ENCODE results near the gene CNEP1R1.
"Not testable (repeated sequence)": the region's sequence is repeated elsewhere in the genome, so short reads cannot be mapped to it uniquely, and the experiment has no call there.

The CNEP1R1 gene

GRCh38 chr16:50001144-50001543 lies 23.9 kb upstream of the CNEP1R1 start:
- no peak overlapping the region for H3K4me3 ChIP-seq (ENCODE audit: low read length)
- H3K9me3 ChIP-seq (ENCODE audit: low read length): no peaks in the 10 kb centered on the region
- no peak overlapping the region for H2AFZ ChIP-seq (ENCODE audit: low read depth, low read length)
- H3K27me3 ChIP-seq (ENCODE audit: insufficient read depth, low read length): no peaks in the 10 kb centered on the region
- H3K36me3 ChIP-seq (ENCODE audit: insufficient read depth, low read length): no peaks in the 10 kb centered on the region
- H3K4me1 ChIP-seq (ENCODE audit: insufficient read depth, low read length): no peaks in the 10 kb centered on the region

GRCh38 chr16:50002190-50002589 lies 22.8 kb upstream of the CNEP1R1 start:
- no peaks in the 10 kb centered on the region for H3K27me3 ChIP-seq (ENCODE audit: insufficient read depth, low read length)
- H2AFZ ChIP-seq (ENCODE audit: low read depth, low read length): no peak overlapping the region
- no peak overlapping the region for H3K4me3 ChIP-seq (ENCODE audit: low read length)
- H3K9me3 ChIP-seq (ENCODE audit: low read length): no peaks in the 10 kb centered on the region
- H3K4me1 ChIP-seq (ENCODE audit: insufficient read depth, low read length): no peaks in the 10 kb centered on the region
- no peaks in the 10 kb centered on the region for H3K36me3 ChIP-seq (ENCODE audit: insufficient read depth, low read length)

GRCh38 chr16:50004239-50004638 lies 20.8 kb upstream of the CNEP1R1 start:
- H3K4me3 ChIP-seq (ENCODE audit: low read length): no peak overlapping the region
- H2AFZ ChIP-seq (ENCODE audit: low read depth, low read length): no peak overlapping the region
- no peaks in the 10 kb centered on the region for H3K4me1 ChIP-seq (ENCODE audit: insufficient read depth, low read length)
- no peaks in the 10 kb centered on the region for H3K36me3 ChIP-seq (ENCODE audit: insufficient read depth, low read length)
- no peaks in the 10 kb centered on the region for H3K27me3 ChIP-seq (ENCODE audit: insufficient read depth, low read length)
- H3K9me3 ChIP-seq (ENCODE audit: low read length): peaks cover 2% of the 10 kb centered on the region

GRCh38 chr16:50006964-50007363 lies 18.1 kb upstream of the CNEP1R1 start:
- Histone ChIP-seq H3K4me3 (ENCODE audit: low read length) (no peak overlapping the region), H2AFZ (ENCODE audit: low read depth, low read length) (no peak overlapping the region), H3K4me1 (ENCODE audit: insufficient read depth, low read length) (no peaks in the 10 kb centered on the region), H3K36me3 (ENCODE audit: insufficient read depth, low read length) (no peaks in the 10 kb centered on the region), H3K9me3 (ENCODE audit: low read length) (peaks cover 2% of the 10 kb centered on the region), H3K27me3 (ENCODE audit: insufficient read depth, low read length) (no peaks in the 10 kb centered on the region)

- H3K9me3 ChIP-seq (ENCODE audit: low read length): peaks cover 2% of the 10 kb centered on the region
- no peaks in the 10 kb centered on the region for H3K4me1 ChIP-seq (ENCODE audit: insufficient read depth, low read length)
- no peak overlapping the region for H3K4me3 ChIP-seq (ENCODE audit: low read length)
- H3K36me3 ChIP-seq (ENCODE audit: insufficient read depth, low read length): no peaks in the 10 kb centered on the region
- H3K27me3 ChIP-seq (ENCODE audit: insufficient read depth, low read length): no peaks in the 10 kb centered on the region
- H2AFZ ChIP-seq (ENCODE audit: low read depth, low read length): no peak overlapping the region
Observed at GRCh38 chr16:50007744-50008143, 17.3 kb upstream of the CNEP1R1 start.

GRCh38 chr16:50010212-50010611 lies 14.8 kb upstream of the CNEP1R1 start:
- H3K27me3 ChIP-seq (ENCODE audit: insufficient read depth, low read length): no peaks in the 10 kb centered on the region
- H3K4me3 ChIP-seq (ENCODE audit: low read length): no peak overlapping the region
- no peak overlapping the region for H2AFZ ChIP-seq (ENCODE audit: low read depth, low read length)
- no peaks in the 10 kb centered on the region for H3K4me1 ChIP-seq (ENCODE audit: insufficient read depth, low read length)
- peaks cover 2% of the 10 kb centered on the region for H3K9me3 ChIP-seq (ENCODE audit: low read length)
- H3K36me3 ChIP-seq (ENCODE audit: insufficient read depth, low read length): no peaks in the 10 kb centered on the region

- H3K9me3 ChIP-seq (ENCODE audit: low read length): peaks cover 2% of the 10 kb centered on the region
- no peaks in the 10 kb centered on the region for H3K27me3 ChIP-seq (ENCODE audit: insufficient read depth, low read length)
- no peak overlapping the region for H3K4me3 ChIP-seq (ENCODE audit: low read length)
- H3K4me1 ChIP-seq (ENCODE audit: insufficient read depth, low read length): no peaks in the 10 kb centered on the region
- H3K36me3 ChIP-seq (ENCODE audit: insufficient read depth, low read length): no peaks in the 10 kb centered on the region
- no peak overlapping the region for H2AFZ ChIP-seq (ENCODE audit: low read depth, low read length)
Observed at GRCh38 chr16:50011707-50012106, 13.3 kb upstream of the CNEP1R1 start.

- Histone ChIP-seq H2AFZ (ENCODE audit: low read depth, low read length) (no peak overlapping the region), H3K9me3 (ENCODE audit: low read length) (peaks cover 2% of the 10 kb centered on the region), H3K36me3 (ENCODE audit: insufficient read depth, low read length) (no peaks in the 10 kb centered on the region), H3K4me3 (ENCODE audit: low read length) (no peak overlapping the region), H3K27me3 (ENCODE audit: insufficient read depth, low read length) (no peaks in the 10 kb centered on the region), H3K4me1 (ENCODE audit: insufficient read depth, low read length) (no peaks in the 10 kb centered on the region)
Observed at GRCh38 chr16:50012182-50012581, 12.8 kb upstream of the CNEP1R1 start.

- not testable (repeated sequence) for H3K4me3 ChIP-seq (ENCODE audit: low read length); H3K36me3 ChIP-seq (ENCODE audit: insufficient read depth, low read length); H3K9me3 ChIP-seq (ENCODE audit: low read length); H3K4me1 ChIP-seq (ENCODE audit: insufficient read depth, low read length); H3K27me3 ChIP-seq (ENCODE audit: insufficient read depth, low read length); H2AFZ ChIP-seq (ENCODE audit: low read depth, low read length)
Observed at GRCh38 chr16:50014211-50014610, 10.8 kb upstream of the CNEP1R1 start.

GRCh38 chr16:50015631-50016030 lies 9.4 kb upstream of the CNEP1R1 start:
- Histone ChIP-seq H3K9me3 (ENCODE audit: low read length) (no peaks in the 10 kb centered on the region), H3K4me1 (ENCODE audit: insufficient read depth, low read length) (no peaks in the 10 kb centered on the region), H3K4me3 (ENCODE audit: low read length) (no peak overlapping the region), H3K27me3 (ENCODE audit: insufficient read depth, low read length) (no peaks in the 10 kb centered on the region), H2AFZ (ENCODE audit: low read depth, low read length) (no peak overlapping the region), H3K36me3 (ENCODE audit: insufficient read depth, low read length) (no peaks in the 10 kb centered on the region)

GRCh38 chr16:50017553-50017952 lies 7.5 kb upstream of the CNEP1R1 start:
- H3K4me3 ChIP-seq (ENCODE audit: low read length): no peak overlapping the region
- no peaks in the 10 kb centered on the region for H3K36me3 ChIP-seq (ENCODE audit: insufficient read depth, low read length)
- H2AFZ ChIP-seq (ENCODE audit: low read depth, low read length): no peak overlapping the region
- peaks cover 9% of the 10 kb centered on the region for H3K4me1 ChIP-seq (ENCODE audit: insufficient read depth, low read length)
- no peaks in the 10 kb centered on the region for H3K9me3 ChIP-seq (ENCODE audit: low read length)
- no peaks in the 10 kb centered on the region for H3K27me3 ChIP-seq (ENCODE audit: insufficient read depth, low read length)

- Histone ChIP-seq H3K36me3 (ENCODE audit: insufficient read depth, low read length) (no peaks in the 10 kb centered on the region), H3K9me3 (ENCODE audit: low read length) (no peaks in the 10 kb centered on the region), H3K4me1 (ENCODE audit: insufficient read depth, low read length) (peaks cover 19% of the 10 kb centered on the region)
Observed at GRCh38 chr16:50021544-50021943, 3.5 kb upstream of the CNEP1R1 start.

GRCh38 chr16:50023641-50024040 lies 1.4 kb upstream of the CNEP1R1 start:
- Histone ChIP-seq H3K36me3 (ENCODE audit: insufficient read depth, low read length) (no peaks in the 10 kb centered on the region), H3K27me3 (ENCODE audit: insufficient read depth, low read length) (no peaks in the 10 kb centered on the region), H2AFZ (ENCODE audit: low read depth, low read length) (no peak overlapping the region), H3K4me1 (ENCODE audit: insufficient read depth, low read length) (peaks cover 20% of the 10 kb centered on the region), H3K9me3 (ENCODE audit: low read length) (no peaks in the 10 kb centered on the region), H3K4me3 (ENCODE audit: low read length) (no peak overlapping the region)

More at GRCh38 chr16:50021544-50021943, 3.5 kb upstream of the CNEP1R1 start:
- Histone ChIP-seq H3K27me3 (ENCODE audit: insufficient read depth, low read length) (no peaks in the 10 kb centered on the region), H3K4me3 (ENCODE audit: low read length) (no peak overlapping the region), H2AFZ (ENCODE audit: low read depth, low read length) (no peak overlapping the region)

GRCh38 chr16:50024207-50024606 lies 818 bp upstream of the CNEP1R1 start:
- Histone ChIP-seq H3K4me3 (ENCODE audit: low read length) (peak overlapping the region; percentile 87), H3K27me3 (ENCODE audit: insufficient read depth, low read length) (no peaks in the 10 kb centered on the region), H3K4me1 (ENCODE audit: insufficient read depth, low read length) (peaks cover 20% of the 10 kb centered on the region), H2AFZ (ENCODE audit: low read depth, low read length) (peak overlapping the region; percentile 98), H3K36me3 (ENCODE audit: insufficient read depth, low read length) (peaks cover 4% of the 10 kb centered on the region), H3K9me3 (ENCODE audit: low read length) (no peaks in the 10 kb centered on the region)

Measured in neuron (in vitro differentiated cells).